ENCODE measurements around the gene PDE8A. TPM values are rescaled to one million over a fixed set of nuclear protein-coding genes. Genes with fewer than 3 reads are reported as not detected.

The PDE8A gene
- total RNA-seq, result 30.5 and 38.8 TPM in 2 replicates

DNA sequence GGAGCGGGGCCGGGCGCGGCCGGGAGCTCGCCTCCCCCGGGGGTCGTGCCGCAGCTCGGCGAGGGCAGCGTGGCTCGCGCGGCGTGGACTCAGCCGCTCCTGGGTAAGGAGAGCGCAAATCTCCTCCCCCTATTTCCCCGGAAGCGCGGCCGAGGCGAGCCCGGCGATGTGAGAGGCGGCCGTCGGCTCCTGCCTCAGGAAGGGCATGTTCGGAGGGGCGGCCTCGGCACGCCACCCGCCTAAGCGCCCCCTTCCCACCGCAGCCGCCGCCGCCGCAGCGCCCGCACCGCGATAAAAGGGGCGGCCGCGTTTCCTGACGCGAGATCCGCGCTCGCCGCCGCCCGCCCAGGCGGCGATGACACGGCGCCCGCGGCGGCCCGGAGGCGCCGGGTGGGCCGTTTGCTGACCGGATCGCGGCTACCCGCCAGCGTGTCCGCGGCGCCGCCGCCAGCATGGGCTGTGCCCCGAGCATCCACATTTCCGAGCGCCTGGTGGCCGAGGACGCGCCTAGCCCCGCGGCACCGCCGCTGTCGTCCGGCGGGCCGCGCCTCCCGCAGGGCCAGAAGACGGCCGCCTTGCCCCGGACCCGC lies at the start of gene PDE8A:
Gene PDE8A (plus strand): TSS at position 146 of the 590 bp plus-strand sequence. CDS start 307 bp downstream, at position 453.

Small RNA genes within 50 kb of the gene (small RNA-seq; reads per million reads assigned to genes)
- not detected for gene AC044860.2
- not detected for gene RNU6-339P
- not detected for gene RNU6-796P

Other genes with a start within 250 kb of the PDE8A start
- 14.8 and 16.1 TPM in 2 replicates for gene ZNF592, start 233.3 kb upstream of the PDE8A start, total RNA-seq
- gene ALPK3, start 164.5 kb upstream of the PDE8A start, total RNA-seq, result 0.12 and 0.32 TPM in 2 replicates
- not detected in 2 replicates for gene SLC28A1, start 97.2 kb upstream of the PDE8A start, total RNA-seq